Measurements from ENCODE around the gene CACNA2D3.

Gene CACNA2D3

DNA sequence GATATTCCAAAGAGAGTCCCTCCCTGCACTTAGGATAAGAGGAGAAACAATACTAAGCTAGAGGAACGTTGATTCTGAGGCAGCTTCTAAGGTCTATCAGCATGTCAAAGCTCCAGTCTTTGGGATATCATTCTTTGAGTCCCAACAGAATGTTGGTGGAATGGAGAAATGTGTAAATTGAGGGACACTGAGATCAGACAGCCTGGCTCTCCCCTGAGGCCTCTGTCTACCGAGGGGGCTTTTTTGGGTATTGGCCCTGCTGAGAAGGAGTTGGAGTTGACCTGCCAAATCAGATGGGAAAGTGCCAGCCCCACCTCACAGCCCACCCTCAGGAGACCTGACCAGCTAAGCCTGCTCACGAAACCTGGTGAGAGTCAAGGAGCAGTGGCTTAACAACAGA lies 833.1 kb downstream of the CACNA2D3 start:
- no peak overlapping the region for H3K27ac ChIP-seq (ENCODE audit: low read depth, low read length, severe bottlenecking)
- H3K4me3 ChIP-seq (ENCODE audit: extremely low read depth, insufficient read depth, low read length, poor library complexity, severe bottlenecking) = no peak overlapping the region
- peaks cover 16% of the 10 kb centered on the region for H3K4me1 ChIP-seq (ENCODE audit: control insufficient read depth, insufficient read depth, low read length, poor library complexity, severe bottlenecking)
- no peaks in the 10 kb centered on the region for H3K36me3 ChIP-seq (ENCODE audit: control insufficient read depth, insufficient read depth, low read length)
- WGBS, 2 experiments (ENCODE audit: insufficient coverage in 2 of 2) = 70 to 86% methylated on average over 1 to 2 of the region's 3 CpGs
- no peaks in the 10 kb centered on the region for H3K9me3 ChIP-seq (ENCODE audit: control insufficient read depth, low read length)

DNA sequence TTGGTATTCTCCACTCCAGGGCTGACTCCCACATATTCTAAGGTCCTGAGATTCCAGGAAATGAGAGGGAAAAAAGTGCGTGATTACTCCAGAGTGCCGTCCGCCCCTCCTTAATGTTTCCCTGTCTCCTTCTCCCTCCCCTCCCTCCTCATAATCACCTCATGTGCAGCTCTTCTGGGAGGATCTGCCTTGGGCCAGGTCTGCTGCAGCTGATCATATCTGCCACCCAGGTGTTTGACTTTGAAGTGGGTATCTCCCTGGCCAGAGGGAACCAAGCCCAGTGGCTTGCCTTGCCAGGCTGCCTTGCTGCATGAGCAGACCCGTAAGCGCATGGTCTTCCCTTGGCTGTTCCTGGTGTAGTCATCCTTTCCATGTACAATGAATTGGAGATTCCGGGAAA lies 833.6 kb downstream of the CACNA2D3 start:
- no peak overlapping the region for H3K27ac ChIP-seq (ENCODE audit: low read depth, low read length, severe bottlenecking)
- no peak overlapping the region for H3K4me3 ChIP-seq (ENCODE audit: extremely low read depth, insufficient read depth, low read length, poor library complexity, severe bottlenecking)
- no peaks in the 10 kb centered on the region for H3K36me3 ChIP-seq (ENCODE audit: control insufficient read depth, insufficient read depth, low read length)
- 94 to 100% methylated on average over 3 of the region's 6 CpGs for WGBS, 2 experiments (ENCODE audit: insufficient coverage in 2 of 2)
- H3K9me3 ChIP-seq (ENCODE audit: control insufficient read depth, low read length) = no peaks in the 10 kb centered on the region
- peaks cover 16% of the 10 kb centered on the region for H3K4me1 ChIP-seq (ENCODE audit: control insufficient read depth, insufficient read depth, low read length, poor library complexity, severe bottlenecking)

DNA sequence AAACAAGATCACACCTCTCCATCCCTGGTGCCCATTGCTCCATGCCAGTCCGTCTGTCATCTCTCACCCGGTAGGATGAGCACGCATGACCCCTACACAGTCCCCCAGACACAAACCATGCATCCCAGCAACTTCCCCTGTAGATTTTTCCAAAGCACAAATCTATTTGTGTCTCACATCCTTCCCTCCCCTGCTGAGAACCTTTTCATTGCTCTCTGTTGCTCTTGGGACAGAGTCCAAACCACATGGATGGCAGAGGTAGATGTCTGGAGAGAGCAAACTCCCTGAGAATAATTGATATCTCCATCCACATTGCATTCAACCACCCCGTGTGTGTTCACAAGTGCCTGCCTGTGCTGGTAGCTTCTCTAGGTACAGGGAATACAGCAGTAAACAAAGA lies 835.4 kb downstream of the CACNA2D3 start:
- WGBS, 2 experiments (ENCODE audit: insufficient coverage in 2 of 2) = 100% methylated on average over 3 of the region's 4 CpGs
- Histone ChIP-seq H3K4me1 (ENCODE audit: control insufficient read depth, insufficient read depth, low read length, poor library complexity, severe bottlenecking) (peaks cover 16% of the 10 kb centered on the region), H3K36me3 (ENCODE audit: control insufficient read depth, insufficient read depth, low read length) (no peaks in the 10 kb centered on the region), H3K9me3 (ENCODE audit: control insufficient read depth, low read length) (no peaks in the 10 kb centered on the region), H3K4me3 (ENCODE audit: extremely low read depth, insufficient read depth, low read length, poor library complexity, severe bottlenecking) (no peak overlapping the region), H3K27ac (ENCODE audit: low read depth, low read length, severe bottlenecking) (no peak overlapping the region)

DNA sequence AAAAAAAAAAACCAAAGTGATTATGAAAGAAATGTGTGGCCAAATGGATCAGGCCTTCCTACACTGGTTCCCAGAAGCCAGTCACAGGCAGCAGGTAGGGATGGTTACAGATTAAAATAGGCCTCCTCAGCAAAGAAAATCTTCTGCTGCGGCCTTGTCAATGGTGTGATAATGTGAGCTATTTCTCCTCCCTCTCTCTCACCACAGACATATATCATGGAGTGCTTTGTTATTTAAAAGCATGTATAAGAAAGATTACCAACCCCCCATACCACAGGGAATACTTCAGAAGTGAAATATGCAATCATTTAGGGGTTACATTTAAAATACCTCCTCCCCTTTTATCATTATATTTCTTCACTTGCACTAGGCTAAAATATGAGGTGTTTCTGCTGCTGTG lies 837.7 kb downstream of the CACNA2D3 start:
- no peak overlapping the region for H3K4me3 ChIP-seq (ENCODE audit: extremely low read depth, insufficient read depth, low read length, poor library complexity, severe bottlenecking)
- H3K4me1 ChIP-seq (ENCODE audit: control insufficient read depth, insufficient read depth, low read length, poor library complexity, severe bottlenecking) = peaks cover 7% of the 10 kb centered on the region
- no peaks in the 10 kb centered on the region for H3K9me3 ChIP-seq (ENCODE audit: control insufficient read depth, low read length)
- no CpG with 5 or more reads among the region's 1 CpG for WGBS, 2 experiments (ENCODE audit: insufficient coverage in 2 of 2)
- no peaks in the 10 kb centered on the region for H3K36me3 ChIP-seq (ENCODE audit: control insufficient read depth, insufficient read depth, low read length)
- H3K27ac ChIP-seq (ENCODE audit: low read depth, low read length, severe bottlenecking) = no peak overlapping the region

DNA sequence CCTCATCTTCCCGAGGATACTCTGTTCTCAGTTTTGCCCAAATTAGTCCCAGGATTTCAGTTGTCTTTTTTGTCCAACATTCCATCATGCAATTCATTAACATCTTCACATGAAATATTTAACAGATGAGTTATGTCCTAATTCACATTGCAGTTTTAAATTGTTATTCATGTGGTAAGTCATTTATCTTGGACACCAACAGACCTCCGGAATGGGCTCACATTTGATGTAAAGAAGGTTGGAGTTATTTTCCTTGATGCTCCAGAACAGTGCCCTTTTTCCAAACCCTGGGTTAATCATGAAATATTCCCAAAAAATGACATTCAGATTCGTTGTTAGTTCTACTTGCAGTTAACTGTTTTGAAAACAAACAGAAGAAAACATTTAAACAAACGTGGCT lies 838.3 kb downstream of the CACNA2D3 start:
- 81 to 92% methylated on average over 2 to 4 of the region's 4 CpGs for WGBS, 2 experiments (ENCODE audit: insufficient coverage in 2 of 2)
- H3K27ac ChIP-seq (ENCODE audit: low read depth, low read length, severe bottlenecking) = no peak overlapping the region
- no peaks in the 10 kb centered on the region for H3K36me3 ChIP-seq (ENCODE audit: control insufficient read depth, insufficient read depth, low read length)
- H3K4me1 ChIP-seq (ENCODE audit: control insufficient read depth, insufficient read depth, low read length, poor library complexity, severe bottlenecking) = peaks cover 13% of the 10 kb centered on the region
- H3K9me3 ChIP-seq (ENCODE audit: control insufficient read depth, low read length) = no peaks in the 10 kb centered on the region
- H3K4me3 ChIP-seq (ENCODE audit: extremely low read depth, insufficient read depth, low read length, poor library complexity, severe bottlenecking) = no peak overlapping the region

DNA sequence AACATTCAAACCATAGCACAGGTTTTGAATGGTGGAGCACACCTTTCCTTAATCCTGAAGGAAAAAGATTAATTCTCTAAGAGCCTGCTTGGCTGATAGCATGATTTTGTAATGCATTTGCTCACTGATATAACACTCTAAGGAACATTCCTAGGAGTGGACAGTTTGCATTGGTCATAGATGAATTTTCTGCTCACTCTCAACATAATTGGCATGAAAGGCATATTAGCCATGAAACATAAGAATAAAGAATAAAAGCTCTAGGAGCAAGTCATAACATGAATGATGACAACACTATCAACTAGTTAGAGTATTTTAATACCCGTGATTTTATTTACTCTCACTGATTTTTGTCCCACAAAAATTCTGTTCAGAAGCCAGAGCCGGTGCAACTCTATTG lies 839.8 kb downstream of the CACNA2D3 start:
- H3K9me3 ChIP-seq (ENCODE audit: control insufficient read depth, low read length) = no peaks in the 10 kb centered on the region
- WGBS, 2 experiments (ENCODE audit: insufficient coverage in 2 of 2) = 86 to 100% methylated on average over 1 to 2 of the region's 2 CpGs

DNA sequence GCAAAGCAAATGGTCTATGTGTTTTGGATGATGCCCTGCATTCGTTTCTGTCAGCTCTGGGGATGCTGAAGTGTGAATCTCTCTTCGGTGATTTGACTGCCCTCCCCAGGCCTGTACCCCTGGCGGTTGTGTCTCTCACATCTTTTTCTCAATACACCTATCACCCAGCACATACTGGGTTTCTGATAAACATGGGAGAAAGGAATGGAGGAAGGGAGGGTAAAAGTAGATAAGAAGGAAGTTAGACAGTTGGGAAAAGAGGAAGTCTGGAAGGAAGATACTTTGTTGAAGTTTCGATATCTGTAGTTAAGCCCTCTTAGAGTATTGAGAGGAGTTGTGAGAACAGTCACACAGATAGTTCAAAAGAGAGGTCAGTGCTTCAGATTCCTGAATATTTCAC lies 841.3 kb downstream of the CACNA2D3 start:
- WGBS, 2 experiments (ENCODE audit: insufficient coverage in 2 of 2) = 72 to 86% methylated on average over 2 of the region's 4 CpGs
- Histone ChIP-seq H3K27ac (ENCODE audit: low read depth, low read length, severe bottlenecking) (no peak overlapping the region), H3K4me3 (ENCODE audit: extremely low read depth, insufficient read depth, low read length, poor library complexity, severe bottlenecking) (no peak overlapping the region)

More for the DNA sequence above, 839.8 kb downstream of the CACNA2D3 start:
- Histone ChIP-seq H3K36me3 (ENCODE audit: control insufficient read depth, insufficient read depth, low read length) (no peaks in the 10 kb centered on the region), H3K27ac (ENCODE audit: low read depth, low read length, severe bottlenecking) (no peak overlapping the region), H3K4me1 (ENCODE audit: control insufficient read depth, insufficient read depth, low read length, poor library complexity, severe bottlenecking) (peaks cover 15% of the 10 kb centered on the region), H3K4me3 (ENCODE audit: extremely low read depth, insufficient read depth, low read length, poor library complexity, severe bottlenecking) (no peak overlapping the region)

DNA sequence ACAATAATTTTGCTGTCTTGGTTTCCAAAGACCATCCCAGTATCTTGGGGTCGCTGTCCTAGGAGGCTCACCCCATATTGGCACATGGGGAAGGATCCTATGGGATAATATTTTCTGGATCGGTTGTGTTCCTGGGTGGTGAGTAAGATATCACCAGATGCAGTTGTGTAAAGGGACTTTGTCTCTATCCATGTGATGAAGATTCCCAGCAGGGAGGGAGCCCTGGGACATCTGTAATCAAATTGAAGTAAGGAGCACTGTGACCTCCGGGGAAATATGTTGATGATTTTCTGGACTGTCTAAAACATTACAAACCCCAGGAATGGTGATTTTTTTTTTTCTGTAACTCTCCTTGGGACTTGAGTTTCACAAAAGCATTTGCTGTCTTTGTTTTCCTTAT lies 841.7 kb downstream of the CACNA2D3 start:
- H3K36me3 ChIP-seq (ENCODE audit: control insufficient read depth, insufficient read depth, low read length) = no peaks in the 10 kb centered on the region
- 85 to 95% methylated on average over 3 of the region's 3 CpGs for WGBS, 2 experiments (ENCODE audit: insufficient coverage in 2 of 2)
- no peak overlapping the region for H3K27ac ChIP-seq (ENCODE audit: low read depth, low read length, severe bottlenecking)
- H3K4me3 ChIP-seq (ENCODE audit: extremely low read depth, insufficient read depth, low read length, poor library complexity, severe bottlenecking) = no peak overlapping the region
- no peaks in the 10 kb centered on the region for H3K9me3 ChIP-seq (ENCODE audit: control insufficient read depth, low read length)
- peaks cover 33% of the 10 kb centered on the region for H3K4me1 ChIP-seq (ENCODE audit: control insufficient read depth, insufficient read depth, low read length, poor library complexity, severe bottlenecking)

More for the DNA sequence above, 841.3 kb downstream of the CACNA2D3 start:
- Histone ChIP-seq H3K4me1 (ENCODE audit: control insufficient read depth, insufficient read depth, low read length, poor library complexity, severe bottlenecking) (peaks cover 28% of the 10 kb centered on the region), H3K36me3 (ENCODE audit: control insufficient read depth, insufficient read depth, low read length) (no peaks in the 10 kb centered on the region), H3K9me3 (ENCODE audit: control insufficient read depth, low read length) (no peaks in the 10 kb centered on the region)

DNA sequence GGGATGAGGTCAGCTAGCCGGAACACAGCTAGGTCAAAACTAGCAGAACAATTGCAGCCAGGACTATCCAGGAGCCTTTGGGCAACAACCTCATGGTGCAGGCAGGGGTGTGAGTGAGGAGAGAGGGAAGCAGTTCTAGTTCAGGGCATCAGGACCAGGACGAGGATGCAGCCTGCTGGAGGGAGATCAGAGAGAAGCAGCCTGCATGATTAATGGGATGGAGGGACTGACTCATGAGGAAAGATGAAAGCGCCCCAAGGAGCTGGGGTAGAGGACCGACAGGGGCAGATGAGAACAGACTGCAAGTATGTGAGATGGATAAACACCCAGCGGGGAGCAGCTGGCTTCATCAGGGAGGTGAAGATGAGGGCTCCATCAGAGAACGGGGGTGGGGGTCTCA lies 843.4 kb downstream of the CACNA2D3 start:
- no peaks in the 10 kb centered on the region for H3K36me3 ChIP-seq (ENCODE audit: control insufficient read depth, insufficient read depth, low read length)
- H3K4me3 ChIP-seq (ENCODE audit: extremely low read depth, insufficient read depth, low read length, poor library complexity, severe bottlenecking) = no peak overlapping the region
- H3K27ac ChIP-seq (ENCODE audit: low read depth, low read length, severe bottlenecking) = no peak overlapping the region
- peaks cover 34% of the 10 kb centered on the region for H3K4me1 ChIP-seq (ENCODE audit: control insufficient read depth, insufficient read depth, low read length, poor library complexity, severe bottlenecking)
- 73 to 76% methylated on average over 6 of the region's 6 CpGs for WGBS, 2 experiments (ENCODE audit: insufficient coverage in 2 of 2)
- H3K9me3 ChIP-seq (ENCODE audit: control insufficient read depth, low read length) = no peaks in the 10 kb centered on the region

DNA sequence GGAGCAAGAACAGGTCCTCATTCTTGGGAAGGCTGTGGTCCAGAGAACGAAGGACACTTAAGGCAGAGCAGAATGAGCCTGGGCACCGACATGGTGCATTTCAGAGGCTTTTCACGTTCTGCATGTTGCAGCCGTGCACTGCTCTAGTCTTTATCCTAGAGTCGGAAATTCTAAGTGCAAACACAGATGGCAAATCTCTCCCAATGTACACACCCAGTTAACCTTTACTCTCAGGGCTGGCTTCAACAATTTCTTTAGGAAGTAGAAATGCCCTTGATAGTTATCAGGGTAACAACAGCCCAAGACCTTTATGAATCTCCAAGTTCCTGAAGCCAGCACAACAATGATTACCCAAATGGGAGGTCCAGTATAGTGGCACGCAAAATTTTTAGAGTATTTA lies 844.6 kb downstream of the CACNA2D3 start:
- WGBS, 2 experiments (ENCODE audit: insufficient coverage in 2 of 2) = 90 to 92% methylated on average over 4 to 6 of the region's 6 CpGs
- Histone ChIP-seq H3K27ac (ENCODE audit: low read depth, low read length, severe bottlenecking) (no peak overlapping the region), H3K4me1 (ENCODE audit: control insufficient read depth, insufficient read depth, low read length, poor library complexity, severe bottlenecking) (peaks cover 34% of the 10 kb centered on the region), H3K36me3 (ENCODE audit: control insufficient read depth, insufficient read depth, low read length) (no peaks in the 10 kb centered on the region), H3K9me3 (ENCODE audit: control insufficient read depth, low read length) (no peaks in the 10 kb centered on the region), H3K4me3 (ENCODE audit: extremely low read depth, insufficient read depth, low read length, poor library complexity, severe bottlenecking) (no peak overlapping the region)

DNA sequence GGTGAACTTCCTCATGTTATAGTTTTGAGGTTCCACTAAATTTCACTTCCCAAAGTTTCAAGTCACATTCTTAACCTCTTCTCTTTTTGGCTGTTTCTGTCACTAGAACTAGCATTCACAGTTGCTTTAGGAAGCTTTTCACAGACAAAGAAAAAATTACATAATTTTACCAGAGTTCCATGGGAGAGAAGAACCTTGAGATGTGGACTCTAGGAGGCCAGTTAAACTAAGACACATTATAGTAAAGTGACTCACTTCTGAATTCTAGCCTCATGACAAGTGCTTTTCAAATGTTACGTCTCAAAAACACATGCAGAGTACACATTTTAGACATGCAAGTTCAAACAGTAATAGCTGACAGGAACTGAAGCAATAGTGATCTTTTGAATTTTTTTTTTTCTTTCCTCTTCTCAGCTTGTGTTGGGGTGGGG lies 845.4 kb downstream of the CACNA2D3 start:
- Histone ChIP-seq H3K4me3 (ENCODE audit: extremely low read depth, insufficient read depth, low read length, poor library complexity, severe bottlenecking) (no peak overlapping the region), H3K4me1 (ENCODE audit: control insufficient read depth, insufficient read depth, low read length, poor library complexity, severe bottlenecking) (peaks cover 34% of the 10 kb centered on the region), H3K36me3 (ENCODE audit: control insufficient read depth, insufficient read depth, low read length) (no peaks in the 10 kb centered on the region), H3K27ac (ENCODE audit: low read depth, low read length, severe bottlenecking) (no peak overlapping the region), H3K9me3 (ENCODE audit: control insufficient read depth, low read length) (no peaks in the 10 kb centered on the region)
- no CpG with 5 or more reads among the region's 1 CpG for WGBS, 2 experiments (ENCODE audit: insufficient coverage in 2 of 2)

Measured in mesodermal cell (in vitro differentiated cells).